ENCODE measurements around the gene PATJ. TPM values are rescaled to one million over a fixed set of nuclear protein-coding genes. Genes with fewer than 3 reads are reported as not detected.

PATJ gene
- total RNA-seq, 2 donors from 2014 or later = 74.3 to 81.7 TPM

DNA sequence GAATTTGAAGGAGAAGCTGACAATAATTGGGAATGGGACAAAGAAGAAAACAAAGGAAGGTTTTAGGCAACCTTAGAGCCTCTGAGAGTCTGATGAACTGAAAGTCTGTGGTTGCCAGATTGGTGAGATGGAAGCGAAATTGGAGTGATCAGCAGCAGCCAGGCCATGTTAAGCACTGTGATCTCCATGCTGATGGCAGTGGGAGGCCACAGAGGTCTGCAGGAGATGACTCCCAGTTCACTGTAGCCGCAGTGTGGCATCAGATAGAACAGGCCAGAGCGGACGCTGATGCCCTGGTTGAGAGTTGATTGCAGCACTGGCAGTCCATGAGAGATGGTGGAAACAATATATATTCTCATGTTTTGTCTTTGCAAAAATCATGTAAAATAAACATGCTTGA is 314.9 kb downstream of the PATJ start:
- peak; percentile 52 for DNase-seq
- H3K27me3 ChIP-seq (ENCODE audit: control insufficient read depth, insufficient read depth, low read length, poor library complexity, severe bottlenecking) = no peaks in the 10 kb centered on the region
- Mint-ChIP-seq H3K27ac (no peak overlapping the region), H3K9me3 (peaks cover 2% of the 10 kb centered on the region), H3K36me3 (ENCODE audit: low read depth) (peaks cover 41% of the 10 kb centered on the region), H3K27me3 (ENCODE audit: insufficient read depth) (no peaks in the 10 kb centered on the region), H3K4me1 (peaks cover 13% of the 10 kb centered on the region), H3K4me3 (no peak overlapping the region)
- H3K4me1 ChIP-seq (ENCODE audit: control insufficient read depth, insufficient read depth, low read length) = peaks cover 9% of the 10 kb centered on the region
- TF ChIP-seq, protein P1, sequence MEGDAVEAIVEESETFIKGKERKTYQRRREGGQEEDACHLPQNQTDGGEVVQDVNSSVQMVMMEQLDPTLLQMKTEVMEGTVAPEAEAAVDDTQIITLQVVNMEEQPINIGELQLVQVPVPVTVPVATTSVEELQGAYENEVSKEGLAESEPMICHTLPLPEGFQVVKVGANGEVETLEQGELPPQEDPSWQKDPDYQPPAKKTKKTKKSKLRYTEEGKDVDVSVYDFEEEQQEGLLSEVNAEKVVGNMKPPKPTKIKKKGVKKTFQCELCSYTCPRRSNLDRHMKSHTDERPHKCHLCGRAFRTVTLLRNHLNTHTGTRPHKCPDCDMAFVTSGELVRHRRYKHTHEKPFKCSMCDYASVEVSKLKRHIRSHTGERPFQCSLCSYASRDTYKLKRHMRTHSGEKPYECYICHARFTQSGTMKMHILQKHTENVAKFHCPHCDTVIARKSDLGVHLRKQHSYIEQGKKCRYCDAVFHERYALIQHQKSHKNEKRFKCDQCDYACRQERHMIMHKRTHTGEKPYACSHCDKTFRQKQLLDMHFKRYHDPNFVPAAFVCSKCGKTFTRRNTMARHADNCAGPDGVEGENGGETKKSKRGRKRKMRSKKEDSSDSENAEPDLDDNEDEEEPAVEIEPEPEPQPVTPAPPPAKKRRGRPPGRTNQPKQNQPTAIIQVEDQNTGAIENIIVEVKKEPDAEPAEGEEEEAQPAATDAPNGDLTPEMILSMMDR (conservative IDR thresholded peaks at IDR 0.05) = no peak
- WGBS, 2 experiments (ENCODE audit: insufficient coverage in 1 of 2, insufficient read length in 1 of 2) = 89 to 94% methylated on average over 4 of the region's 4 CpGs
- no peak overlapping the region for H3K4me3 ChIP-seq (ENCODE audit: low read length)
- no peak overlapping the region for H3K27ac ChIP-seq (ENCODE audit: low read depth, low read length)
- H3K36me3 ChIP-seq (ENCODE audit: control insufficient read depth, insufficient read depth, low read length) = no peaks in the 10 kb centered on the region
- H3K9ac ChIP-seq (ENCODE audit: extremely low read depth, low read length, poor library complexity, severe bottlenecking) = no peak overlapping the region
- H3K9me3 ChIP-seq (ENCODE audit: control insufficient read depth, low read length) = no peaks in the 10 kb centered on the region

DNA sequence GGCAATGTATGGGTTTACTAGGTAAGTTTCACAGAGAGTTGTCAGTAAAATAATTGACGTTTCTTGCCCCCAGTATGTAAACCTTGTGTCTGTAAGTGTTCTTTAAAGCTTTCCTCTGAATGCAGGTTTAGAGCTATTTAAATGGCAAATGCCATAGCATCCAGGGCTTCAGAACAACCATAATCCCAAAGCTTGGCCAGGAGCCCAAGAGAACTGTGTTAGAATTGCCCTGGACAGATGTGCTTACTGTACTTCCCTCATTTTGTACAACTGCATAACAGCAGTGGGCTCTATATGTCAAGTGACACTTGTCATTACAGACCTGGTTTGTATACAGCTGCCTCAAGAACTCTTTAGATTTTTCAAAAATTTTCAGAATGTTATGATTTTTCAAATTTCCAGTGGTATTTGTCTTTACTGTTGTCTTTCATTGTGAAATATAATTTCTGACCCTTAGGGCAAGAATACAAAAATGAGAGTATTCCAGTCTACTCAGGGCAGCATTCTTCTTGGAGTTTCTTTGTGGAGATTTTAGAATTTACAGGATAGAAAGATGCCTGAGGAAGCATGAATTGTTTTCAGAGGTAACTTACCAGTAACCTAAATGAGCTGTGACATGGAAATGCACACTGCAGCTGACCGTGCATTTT is 315.5 kb downstream of the PATJ start:
- Histone ChIP-seq H3K27me3 (ENCODE audit: control insufficient read depth, insufficient read depth, low read length, poor library complexity, severe bottlenecking) (no peaks in the 10 kb centered on the region), H3K36me3 (ENCODE audit: control insufficient read depth, insufficient read depth, low read length) (no peaks in the 10 kb centered on the region), H3K9me3 (ENCODE audit: control insufficient read depth, low read length) (no peaks in the 10 kb centered on the region), H3K4me1 (ENCODE audit: control insufficient read depth, insufficient read depth, low read length) (peaks cover 9% of the 10 kb centered on the region), H3K9ac (ENCODE audit: extremely low read depth, low read length, poor library complexity, severe bottlenecking) (no peak overlapping the region), H3K4me3 (ENCODE audit: low read length) (no peak overlapping the region), H3K27ac (ENCODE audit: low read depth, low read length) (no peak overlapping the region)
- peaks cover 3% of the 10 kb centered on the region for H3K9me3 Mint-ChIP-seq
- H3K27me3 Mint-ChIP-seq (ENCODE audit: insufficient read depth) = no peaks in the 10 kb centered on the region
- WGBS, 2 experiments (ENCODE audit: insufficient coverage in 1 of 2, insufficient read length in 1 of 2) = 83 to 86% methylated on average over 2 of the region's 2 CpGs
- TF ChIP-seq, protein P1 (conservative IDR thresholded peaks at IDR 0.05) = no peak
- H3K4me1 Mint-ChIP-seq = peaks cover 13% of the 10 kb centered on the region
- DNase-seq = no peak
- no peak overlapping the region for H3K27ac Mint-ChIP-seq
- H3K4me3 Mint-ChIP-seq = no peak overlapping the region
- peaks cover 41% of the 10 kb centered on the region for H3K36me3 Mint-ChIP-seq (ENCODE audit: low read depth)

DNA sequence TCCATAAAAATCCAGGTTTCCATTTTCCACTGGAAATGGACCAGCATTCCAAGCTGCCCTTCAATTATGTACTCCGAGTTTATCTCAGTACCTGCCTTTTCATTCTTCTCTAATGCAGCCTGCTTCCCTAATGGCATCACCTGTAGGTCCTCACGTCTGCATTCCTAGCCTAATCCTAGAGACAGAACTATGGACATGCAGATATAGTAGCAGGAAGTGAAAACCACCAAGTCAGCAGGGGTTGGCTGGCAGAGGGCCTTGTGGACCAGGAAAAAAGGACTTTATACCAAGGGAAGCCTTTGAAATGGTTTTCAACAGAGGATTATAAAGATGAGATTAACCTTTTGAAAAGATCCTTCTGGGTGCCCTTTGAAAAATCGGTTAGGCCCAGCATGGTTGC is 316.7 kb downstream of the PATJ start:
- H3K36me3 ChIP-seq (ENCODE audit: control insufficient read depth, insufficient read depth, low read length) = no peaks in the 10 kb centered on the region
- Mint-ChIP-seq H3K9me3 (peaks cover 3% of the 10 kb centered on the region), H3K4me3 (no peak overlapping the region), H3K27ac (no peak overlapping the region), H3K4me1 (peaks cover 14% of the 10 kb centered on the region), H3K36me3 (ENCODE audit: low read depth) (peaks cover 36% of the 10 kb centered on the region), H3K27me3 (ENCODE audit: insufficient read depth) (no peaks in the 10 kb centered on the region)
- 19 to 41% methylated on average over 3 of the region's 3 CpGs for WGBS, 2 experiments (ENCODE audit: insufficient coverage in 1 of 2, insufficient read length in 1 of 2)
- no peak overlapping the region for H3K4me3 ChIP-seq (ENCODE audit: low read length)
- no peak overlapping the region for H3K9ac ChIP-seq (ENCODE audit: extremely low read depth, low read length, poor library complexity, severe bottlenecking)
- no peaks in the 10 kb centered on the region for H3K27me3 ChIP-seq (ENCODE audit: control insufficient read depth, insufficient read depth, low read length, poor library complexity, severe bottlenecking)
- H3K9me3 ChIP-seq (ENCODE audit: control insufficient read depth, low read length) = no peaks in the 10 kb centered on the region
- DNase-seq = peak; percentile 82
- no peak overlapping the region for H3K27ac ChIP-seq (ENCODE audit: low read depth, low read length)
- peaks cover 9% of the 10 kb centered on the region for H3K4me1 ChIP-seq (ENCODE audit: control insufficient read depth, insufficient read depth, low read length)
- TF ChIP-seq, protein P1 (conservative IDR thresholded peaks at IDR 0.05) = no peak

Measured in endodermal cell (in vitro differentiated cells).